ENCODE data around the gene SPNS2.
A peak's percentile ranks its signal among the peaks of the same experiment; 100 is the strongest.

The SPNS2 gene

DNA sequence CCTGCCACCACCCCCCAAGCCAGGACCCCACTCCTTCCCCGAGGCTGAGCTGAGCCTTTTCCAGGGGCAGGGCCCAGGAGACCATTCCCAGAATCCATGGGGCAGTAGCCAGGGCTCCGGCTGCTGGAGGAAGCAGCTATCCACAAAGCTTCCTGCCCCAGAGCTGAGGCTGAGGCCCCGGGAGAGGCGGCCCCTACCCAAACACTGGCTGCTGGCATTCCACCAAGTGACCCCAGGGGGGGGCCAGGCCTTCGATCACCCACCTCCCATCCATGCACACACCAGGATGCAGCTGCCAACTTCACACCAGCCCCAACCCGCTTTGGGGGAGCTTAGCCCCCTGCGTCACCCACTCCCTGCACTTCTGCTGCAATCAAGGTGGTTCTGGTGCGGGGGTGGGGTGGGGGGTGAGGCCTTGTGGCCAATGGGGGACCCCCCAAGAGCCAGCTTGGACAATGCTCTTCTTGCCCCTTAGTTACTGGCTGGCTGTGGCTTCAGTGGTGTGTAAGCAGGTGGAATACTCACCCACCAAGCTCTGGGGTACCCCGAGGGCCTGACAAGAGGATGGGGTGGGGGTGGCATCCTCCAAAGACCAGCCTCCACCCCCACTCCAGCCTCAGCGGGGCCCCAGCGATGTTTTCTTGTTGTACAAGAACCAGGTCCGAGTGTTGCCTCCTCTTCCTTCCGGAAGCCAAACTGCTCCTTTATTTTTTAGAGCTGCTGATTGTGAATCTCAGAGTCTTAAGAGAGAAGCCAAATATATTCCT is 39.7 kb downstream of the SPNS2 start:
- DNase-seq (ENCODE audit: low read depth): no peak
- no peak overlapping the region for H3K4me3 ChIP-seq (ENCODE audit: low read depth, low read length)
- TF ChIP-seq CTCF (conservative IDR thresholded peaks at IDR 0.05; ENCODE audit: low read depth, low read length): no peak

DNA sequence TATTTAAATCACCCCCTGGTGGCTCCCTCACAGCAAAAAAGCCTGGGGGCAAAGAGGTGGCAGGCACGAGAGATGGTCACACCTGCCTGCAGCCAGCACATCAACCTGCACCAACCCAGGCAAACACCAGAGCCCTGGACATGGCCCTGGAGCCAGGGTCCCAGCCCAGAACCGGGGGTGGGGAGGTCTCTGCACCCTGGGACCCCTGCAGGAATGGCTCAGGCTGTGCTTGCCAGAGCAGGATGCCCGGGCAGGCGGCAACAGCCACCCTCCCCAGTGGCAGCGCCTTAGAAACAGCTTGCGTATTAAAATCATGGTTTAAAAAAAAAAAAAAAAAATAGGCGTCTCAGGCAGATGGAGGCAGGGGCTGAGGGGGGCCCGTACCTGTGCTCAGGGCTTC is 40.3 kb downstream of the SPNS2 start:
- TF ChIP-seq CTCF (conservative IDR thresholded peaks at IDR 0.05; ENCODE audit: low read depth, low read length): no peak
- no peak overlapping the region for H3K4me3 ChIP-seq (ENCODE audit: low read depth, low read length)
- DNase-seq (ENCODE audit: low read depth): no peak

GRCh38 chr17:4539576-4540223 is 41.0 kb downstream of the SPNS2 start:
- TF ChIP-seq CTCF (conservative IDR thresholded peaks at IDR 0.05; ENCODE audit: low read depth, low read length): no peak
- no peak for DNase-seq (ENCODE audit: low read depth)
- no peak overlapping the region for H3K4me3 ChIP-seq (ENCODE audit: low read depth, low read length)

DNA sequence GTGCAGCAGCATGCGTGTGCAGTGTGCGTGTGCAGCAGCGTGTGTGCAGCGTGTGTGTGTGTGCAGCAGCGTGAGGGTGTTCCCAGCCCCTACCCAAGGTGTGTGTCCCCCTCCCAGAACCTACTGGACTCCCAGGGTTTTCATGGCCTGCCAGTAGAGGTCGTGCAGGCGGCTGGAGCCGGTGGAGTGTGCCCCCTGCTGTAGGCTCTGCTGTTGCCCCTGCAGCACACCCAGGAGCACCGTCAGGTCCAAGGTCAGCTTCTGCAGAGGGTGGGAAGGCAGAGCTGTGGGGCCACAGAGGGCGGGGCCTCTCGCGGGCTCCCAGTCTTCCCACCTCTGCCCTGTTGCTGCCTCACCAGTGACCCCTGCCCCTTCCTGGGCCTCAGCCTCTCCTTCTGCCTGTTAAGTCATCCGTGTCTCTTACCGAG is 41.6 kb downstream of the SPNS2 start:
- H3K4me3 ChIP-seq (ENCODE audit: low read depth, low read length): no peak overlapping the region
- no peak for DNase-seq (ENCODE audit: low read depth)
- peak; percentile 43 for TF ChIP-seq CTCF (conservative IDR thresholded peaks at IDR 0.05; ENCODE audit: low read depth, low read length)

DNA sequence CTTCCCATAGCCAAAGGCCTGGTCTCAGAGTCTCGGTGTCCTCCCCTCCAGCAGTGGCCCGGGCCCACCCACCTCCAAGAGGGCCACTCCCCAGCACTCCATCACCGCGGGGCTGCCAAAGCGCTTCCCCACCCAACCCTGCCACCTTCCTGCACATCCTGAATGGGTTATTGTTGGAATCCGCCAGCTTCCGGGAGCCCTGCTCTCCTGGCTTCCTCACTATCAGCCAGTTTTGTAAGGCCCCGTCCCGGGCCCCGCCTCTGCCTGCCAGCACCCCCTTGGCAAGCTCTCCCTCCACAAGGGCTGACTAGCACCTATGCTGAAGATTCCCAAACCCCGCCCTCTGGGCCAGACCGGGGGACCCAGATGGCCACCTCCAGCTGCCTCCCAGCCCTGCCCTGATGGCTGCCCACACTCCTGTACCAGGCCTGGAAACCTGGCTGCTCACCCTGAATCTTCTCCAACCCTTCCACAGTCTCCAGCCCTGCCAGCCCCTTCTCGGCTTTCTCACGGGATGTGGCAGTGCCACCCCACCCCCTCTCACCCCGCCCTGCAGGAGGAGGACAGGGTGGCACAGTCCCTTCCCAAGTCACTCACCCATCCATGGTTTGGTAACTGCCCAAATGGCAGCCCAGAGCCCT is 42.1 kb downstream of the SPNS2 start:
- no peak for TF ChIP-seq CTCF (conservative IDR thresholded peaks at IDR 0.05; ENCODE audit: low read depth, low read length)
- no peak overlapping the region for H3K4me3 ChIP-seq (ENCODE audit: low read depth, low read length)
- no peak for DNase-seq (ENCODE audit: low read depth)

GRCh38 chr17:4541328-4542002 is 42.8 kb downstream of the SPNS2 start:
- no peak for TF ChIP-seq CTCF (conservative IDR thresholded peaks at IDR 0.05; ENCODE audit: low read depth, low read length)
- no peak for DNase-seq (ENCODE audit: low read depth)
- H3K4me3 ChIP-seq (ENCODE audit: low read depth, low read length): no peak overlapping the region
